ENCODE data around the gene RNF38. TPM values are rescaled to one million over a fixed set of nuclear protein-coding genes. Genes with fewer than 3 reads are reported as not detected.
"Not testable (repeated sequence)": the region's sequence is repeated elsewhere in the genome, so short reads cannot be mapped to it uniquely, and the experiment has no call there.

RNF38 gene
- total RNA-seq: 10 to 100 TPM; 31.6 to 35.8 TPM

GRCh38 chr9:36399980-36400331 is at the start of gene RNF38:
TSS of gene RNF38 (minus strand) at chr9:36400269. CDS start at chr9:36400108, 161 bp downstream.
- no peak for DNase-seq (ENCODE audit: low spot score in 2 of 2)
- Mint-ChIP-seq H3K36me3 (peaks cover 8 to 10% of the 10 kb centered on the region in 2 donors), H3K9me3 (peaks cover 0 to 4% of the 10 kb centered on the region in 2 donors)

DNA sequence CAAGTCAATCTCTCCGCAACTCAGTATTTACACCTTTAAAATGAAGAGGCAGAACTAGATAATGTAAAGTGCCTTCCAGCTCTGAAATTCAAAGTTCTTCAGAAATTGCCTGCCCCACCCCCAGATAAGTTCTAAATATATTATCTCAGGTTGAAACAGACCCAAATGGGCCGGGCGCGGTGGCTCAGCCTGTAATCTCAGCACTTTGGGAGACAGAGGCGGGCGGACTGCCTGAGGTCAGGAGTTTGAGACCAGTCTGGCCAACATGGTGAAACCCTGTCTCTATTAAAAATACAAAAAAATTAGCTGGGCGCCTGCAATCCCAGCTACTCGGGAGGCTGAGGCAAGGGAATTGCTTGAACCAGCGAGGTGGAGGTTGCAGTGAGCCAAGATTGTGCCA is 48.5 kb upstream of the RNF38 start:
- not testable (repeated sequence) for H3K27ac Mint-ChIP-seq; ATAC-seq; H3K36me3 Mint-ChIP-seq; DNase-seq (ENCODE audit: low spot score in 2 of 2); H3K9me3 Mint-ChIP-seq

More at GRCh38 chr9:36399980-36400331, at the start of gene RNF38:
- H3K27ac Mint-ChIP-seq: peak within 1 kb of the TSS; percentile 96
- no peak for ATAC-seq

DNA sequence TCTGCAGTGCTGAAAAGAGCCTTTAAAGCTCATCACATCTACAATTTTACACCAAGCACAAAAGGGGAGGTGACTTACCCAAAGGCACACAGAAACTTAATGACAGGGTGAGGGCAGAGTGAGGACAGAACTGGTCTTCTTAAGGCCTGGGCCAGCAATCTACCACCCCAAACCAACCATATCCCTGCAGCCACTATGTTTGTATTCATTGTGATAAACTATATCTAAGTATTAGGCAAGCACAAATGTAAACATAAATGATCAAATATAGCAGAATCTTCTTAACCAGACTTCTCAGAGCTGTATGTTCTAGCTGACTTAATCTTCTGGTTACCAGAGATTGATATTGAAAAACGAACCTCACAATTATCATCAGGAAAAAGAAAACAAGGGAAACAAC is 47.9 kb upstream of the RNF38 start:
- no peak for DNase-seq (ENCODE audit: low spot score in 2 of 2)
- ATAC-seq: no peak
- Mint-ChIP-seq H3K36me3 (no peaks in the 10 kb centered on the region), H3K9me3 (no peaks in the 10 kb centered on the region), H3K27ac (no peak overlapping the region)

- DNase-seq (ENCODE audit: low spot score in 2 of 2); H3K36me3 Mint-ChIP-seq; H3K9me3 Mint-ChIP-seq; ATAC-seq; H3K27ac Mint-ChIP-seq: not testable (repeated sequence)
Observed at GRCh38 chr9:36446678-36447077, 46.6 kb upstream of the RNF38 start.

- H3K36me3 Mint-ChIP-seq: no peaks in the 10 kb centered on the region
- ATAC-seq: no peak
- H3K9me3 Mint-ChIP-seq: no peaks in the 10 kb centered on the region
- H3K27ac Mint-ChIP-seq: no peak overlapping the region
- DNase-seq (ENCODE audit: low spot score in 2 of 2): no peak
Observed at GRCh38 chr9:36445800-36446361, 45.8 kb upstream of the RNF38 start.

- Mint-ChIP-seq H3K27ac (peak overlapping the region in 1 of 2 donors; percentile 38), H3K36me3 (no peaks in the 10 kb centered on the region), H3K9me3 (no peaks in the 10 kb centered on the region)
- no peak for DNase-seq (ENCODE audit: low spot score in 2 of 2)
- ATAC-seq: no peak
Observed at GRCh38 chr9:36444203-36444602, 44.1 kb upstream of the RNF38 start.

GRCh38 chr9:36443581-36443980 is 43.5 kb upstream of the RNF38 start:
- ATAC-seq (no peak), DNase-seq (ENCODE audit: low spot score in 2 of 2) (no peak)
- no peaks in the 10 kb centered on the region for H3K9me3 Mint-ChIP-seq
- H3K36me3 Mint-ChIP-seq: no peaks in the 10 kb centered on the region
- no peak overlapping the region for H3K27ac Mint-ChIP-seq

DNA sequence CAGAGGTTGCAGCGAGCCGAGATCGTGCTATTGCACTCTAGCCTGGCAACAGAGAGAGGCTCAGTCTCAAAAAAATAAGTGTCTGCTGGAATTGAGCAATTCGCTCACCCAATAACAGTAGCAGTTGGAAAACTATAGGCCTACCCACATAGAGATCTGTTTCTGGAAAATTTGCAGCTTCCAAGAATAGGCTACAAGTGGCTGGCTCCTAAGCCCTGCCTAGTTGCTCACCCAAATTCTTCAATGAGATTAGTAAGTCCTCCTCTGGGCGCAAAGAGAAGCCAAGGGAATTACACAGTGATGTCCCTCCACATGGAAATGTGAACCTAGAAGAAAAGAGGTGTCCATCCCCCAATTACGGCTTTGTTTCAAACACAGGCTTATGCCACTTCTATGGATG is 42.6 kb upstream of the RNF38 start:
- H3K27ac Mint-ChIP-seq: no peak overlapping the region
- ATAC-seq (no peak), DNase-seq (ENCODE audit: low spot score in 2 of 2) (no peak)
- no peaks in the 10 kb centered on the region for H3K36me3 Mint-ChIP-seq
- no peaks in the 10 kb centered on the region for H3K9me3 Mint-ChIP-seq

DNA sequence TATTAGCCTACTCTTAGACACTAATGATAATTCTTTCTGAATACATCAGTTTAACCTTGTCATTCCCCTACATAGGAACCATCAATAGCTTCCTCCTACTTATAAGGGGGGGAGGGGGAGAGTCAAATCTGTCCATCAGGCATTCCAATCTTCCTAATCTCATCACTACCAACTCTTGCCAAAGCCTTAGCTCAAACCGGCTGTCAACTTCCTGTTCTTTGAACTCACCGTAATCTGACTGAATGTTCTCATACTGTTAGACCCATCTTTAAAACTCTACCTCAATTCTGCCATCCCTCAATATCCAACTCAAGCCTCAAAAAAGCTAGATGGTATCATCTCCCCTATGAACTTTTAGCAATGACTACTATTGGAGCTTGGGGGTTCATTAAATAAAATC is 41.9 kb upstream of the RNF38 start:
- DNase-seq (ENCODE audit: low spot score in 2 of 2): no peak
- no peak for ATAC-seq
- peaks cover 0 to 2% of the 10 kb centered on the region in 2 donors for H3K36me3 Mint-ChIP-seq
- H3K9me3 Mint-ChIP-seq: no peaks in the 10 kb centered on the region
- H3K27ac Mint-ChIP-seq: no peak overlapping the region

DNA sequence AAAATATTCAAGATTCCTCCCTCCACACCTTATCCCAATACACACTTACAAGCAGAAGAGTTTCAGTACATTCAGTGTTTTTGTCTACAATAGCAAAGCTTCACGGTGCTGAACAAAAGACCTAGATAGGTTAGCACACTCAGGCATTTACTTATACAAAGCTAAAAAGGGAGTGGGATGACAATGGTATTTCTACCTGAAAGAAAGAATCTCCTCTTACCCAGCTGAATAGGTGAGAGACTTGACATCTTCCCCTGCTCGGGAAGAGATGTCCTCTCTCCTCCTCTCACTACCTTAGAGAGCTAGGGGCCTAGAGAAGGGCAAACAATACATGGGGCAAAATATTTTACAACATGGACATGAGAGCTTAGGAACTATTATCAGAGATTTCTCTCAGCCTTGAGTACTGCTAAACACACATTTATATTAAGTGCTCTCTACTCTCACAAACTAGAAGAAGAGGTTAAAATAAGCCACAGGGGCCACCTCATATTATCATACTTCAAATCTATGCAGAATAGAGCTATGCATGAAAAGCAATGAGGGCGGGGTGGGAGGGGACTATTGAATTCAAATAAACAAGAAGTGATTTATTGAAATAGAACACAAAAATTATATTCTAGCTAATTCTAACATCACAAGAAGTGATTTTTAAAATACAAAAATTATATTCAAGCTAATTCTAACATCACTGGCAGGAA is 38.6 kb upstream of the RNF38 start:
- no peak for DNase-seq (ENCODE audit: low spot score in 2 of 2)
- H3K9me3 Mint-ChIP-seq: no peaks in the 10 kb centered on the region
- peaks cover 0 to 4% of the 10 kb centered on the region in 2 donors for H3K36me3 Mint-ChIP-seq
- ATAC-seq: no peak
- no peak overlapping the region for H3K27ac Mint-ChIP-seq

DNA sequence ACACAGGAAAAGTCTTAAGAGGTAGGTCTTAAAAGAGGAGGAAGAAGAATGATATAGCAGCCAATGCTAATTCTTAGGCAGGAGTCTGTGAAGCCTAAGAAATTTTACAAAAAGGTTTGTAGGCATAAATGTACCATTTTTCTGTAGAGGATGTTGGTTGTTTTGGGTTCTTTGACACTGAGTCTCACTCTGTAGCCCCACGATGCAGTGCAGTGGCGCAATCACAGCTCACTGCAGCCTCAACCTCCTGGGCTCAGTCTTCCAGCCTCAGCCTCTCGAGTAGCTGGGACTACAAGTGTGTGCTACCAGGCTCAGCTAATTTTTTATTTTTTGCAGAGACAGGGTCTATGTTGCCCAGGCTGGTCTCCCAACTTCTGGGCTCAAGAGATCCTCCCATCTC is 37.7 kb upstream of the RNF38 start:
- peaks cover 0 to 4% of the 10 kb centered on the region in 2 donors for H3K36me3 Mint-ChIP-seq
- ATAC-seq (no peak), DNase-seq (ENCODE audit: low spot score in 2 of 2) (no peak)
- H3K27ac Mint-ChIP-seq: no peak overlapping the region
- H3K9me3 Mint-ChIP-seq: no peaks in the 10 kb centered on the region

GRCh38 chr9:36436909-36437308 is 36.8 kb upstream of the RNF38 start:
- DNase-seq (ENCODE audit: low spot score in 2 of 2) (no peak), ATAC-seq (no peak)
- H3K36me3 Mint-ChIP-seq: peaks cover 0 to 4% of the 10 kb centered on the region in 2 donors
- no peaks in the 10 kb centered on the region for H3K9me3 Mint-ChIP-seq
- no peak overlapping the region for H3K27ac Mint-ChIP-seq

GRCh38 chr9:36433386-36433785 is 33.3 kb upstream of the RNF38 start:
- ATAC-seq (no peak), DNase-seq (ENCODE audit: low spot score in 2 of 2) (no peak)
- Mint-ChIP-seq H3K9me3 (no peaks in the 10 kb centered on the region), H3K27ac (no peak overlapping the region), H3K36me3 (peaks cover 0 to 4% of the 10 kb centered on the region in 2 donors)

GRCh38 chr9:36431078-36431477 is 31.0 kb upstream of the RNF38 start:
- Mint-ChIP-seq H3K27ac (no peak overlapping the region), H3K9me3 (no peaks in the 10 kb centered on the region), H3K36me3 (no peaks in the 10 kb centered on the region)
- ATAC-seq (no peak), DNase-seq (ENCODE audit: low spot score in 2 of 2) (no peak)

DNA sequence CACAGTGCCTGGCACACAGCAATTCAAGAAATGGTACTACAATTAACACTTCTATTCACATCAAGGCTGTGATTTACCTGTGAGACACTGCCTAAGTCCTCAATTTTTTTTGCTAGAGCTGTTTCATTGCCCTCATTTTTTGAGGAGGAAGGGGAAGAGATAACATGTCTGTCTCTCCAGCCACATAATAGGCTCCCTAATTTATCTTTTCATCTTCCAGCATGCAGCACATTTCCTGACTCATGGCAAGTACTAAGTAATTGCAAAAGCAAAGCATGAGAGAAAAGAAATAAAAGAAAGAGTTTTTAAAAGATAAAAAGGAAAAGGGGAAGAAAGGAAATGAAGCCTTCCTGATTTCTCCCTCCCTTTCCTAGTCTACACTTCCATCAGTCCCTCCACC is 26.9 kb upstream of the RNF38 start:
- H3K9me3 Mint-ChIP-seq: no peaks in the 10 kb centered on the region
- peak overlapping the region in 1 of 2 donors; percentile 39 for H3K27ac Mint-ChIP-seq
- H3K36me3 Mint-ChIP-seq: no peaks in the 10 kb centered on the region
- ATAC-seq: no peak
- no peak for DNase-seq (ENCODE audit: low spot score in 2 of 2)

- no peaks in the 10 kb centered on the region for H3K36me3 Mint-ChIP-seq
- no peaks in the 10 kb centered on the region for H3K9me3 Mint-ChIP-seq
- no peak overlapping the region for H3K27ac Mint-ChIP-seq
- no peak for ATAC-seq
- DNase-seq (ENCODE audit: low spot score in 2 of 2): no peak
Observed at GRCh38 chr9:36426348-36426747, 26.3 kb upstream of the RNF38 start.

DNA sequence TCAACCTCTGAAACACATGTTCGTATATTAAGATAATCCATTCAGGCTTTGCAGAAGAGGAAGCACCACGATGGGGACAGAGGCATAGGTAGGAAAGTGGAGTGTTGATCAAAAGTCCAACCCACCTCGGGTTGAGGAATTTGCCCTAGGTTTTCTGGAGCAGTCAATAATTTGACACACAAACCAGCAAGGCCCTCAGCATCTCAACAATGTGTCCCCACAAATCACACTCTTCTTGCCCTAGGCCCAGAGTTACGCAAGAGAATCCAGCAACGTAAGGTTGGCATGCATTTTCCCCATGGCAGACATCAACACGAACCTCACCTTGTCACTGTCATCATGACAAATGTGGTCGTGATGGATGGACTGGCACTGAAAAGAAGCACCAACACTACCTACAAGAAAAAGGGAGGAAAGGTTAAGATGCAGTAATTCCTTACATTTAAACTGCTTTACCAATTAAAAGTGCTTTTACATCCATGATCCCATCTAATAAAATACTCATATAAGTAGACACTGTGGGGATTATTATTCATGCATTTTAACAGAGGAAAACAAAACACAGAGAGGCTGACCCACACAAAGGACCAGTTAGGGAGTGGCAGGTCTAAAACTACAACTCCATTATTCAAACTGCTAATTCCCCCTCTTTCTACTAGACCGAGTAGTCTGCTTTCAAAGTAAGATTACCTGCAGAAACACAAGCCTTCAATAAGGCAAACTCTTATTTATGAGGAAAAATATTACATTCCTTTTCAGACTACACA is 24.4 kb upstream of the RNF38 start:
- no peak for ATAC-seq
- H3K27ac Mint-ChIP-seq: peak overlapping the region in 1 of 2 donors; percentile 38
- H3K9me3 Mint-ChIP-seq: no peaks in the 10 kb centered on the region
- no peaks in the 10 kb centered on the region for H3K36me3 Mint-ChIP-seq
- no peak for DNase-seq (ENCODE audit: low spot score in 2 of 2)

DNA sequence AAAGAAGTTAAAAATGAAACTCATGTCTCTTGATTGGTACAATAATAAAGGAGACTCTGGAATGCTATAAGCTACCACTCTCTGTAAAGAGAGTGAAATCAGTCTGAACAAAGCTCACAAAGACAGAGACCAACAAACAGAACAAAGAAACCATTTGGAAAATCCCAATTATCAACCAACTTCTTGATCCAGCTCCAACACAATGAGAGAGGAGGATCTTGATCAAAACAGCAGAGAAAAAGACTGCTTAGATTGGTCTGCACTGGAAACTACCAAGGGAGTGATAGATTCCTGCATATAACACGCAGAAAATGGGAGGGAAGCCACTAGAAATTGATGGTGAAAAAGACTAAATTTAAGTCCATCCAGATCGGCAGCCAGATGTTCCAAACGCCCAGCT is 23.1 kb upstream of the RNF38 start:
- ATAC-seq (no peak), DNase-seq (ENCODE audit: low spot score in 2 of 2) (no peak)
- H3K9me3 Mint-ChIP-seq: no peaks in the 10 kb centered on the region
- H3K27ac Mint-ChIP-seq: no peak overlapping the region
- H3K36me3 Mint-ChIP-seq: no peaks in the 10 kb centered on the region
